Tibial nerve (tissue), 4 donors: ENCODE measurements around the gene KCNH5. TPM values are rescaled to one million over a fixed set of nuclear protein-coding genes. Genes with fewer than 3 reads are reported as not detected.
A peak's percentile ranks its signal among the peaks of the same experiment; 100 is the strongest.

ENCODE experiments used
- DNase-seq, 2 donors: peaks; one replicate each; pipeline ENCODE4 v3.0.0-alpha.2; 2019; ENCODE audit warnings: low spot score in 2 of 2
- H3K27ac ChIP-seq, 4 donors: fragments of 200-600 bp; sonication (generic) in 3 of 4; one replicate each; pipeline ENCODE4 v1.5.1; 2017 to 2019; ENCODE audit warnings: mild to moderate bottlenecking in 1 of 4
- H3K27me3 ChIP-seq, 2 donors: fragments of 200-600 bp; sonication (generic) in 1 of 2; one replicate each; pipeline versions ENCODE4 v1.5.1 to v1.6.0; 2017 to 2019
- H3K36me3 ChIP-seq, 3 donors: fragments of 200-600 bp; sonication (generic); one replicate each; pipeline ENCODE4 v1.5.1; 2018 to 2019
- H3K4me1 ChIP-seq, 4 donors: fragments of 200-600 bp; sonication (generic) in 3 of 4; one replicate each; pipeline ENCODE4 v1.5.1; 2017 to 2019
- H3K4me3 ChIP-seq, 4 donors: fragments of 200-600 bp; sonication (generic) in 3 of 4; one replicate each; pipeline ENCODE4 v1.5.1; 2017 to 2019; ENCODE audit warnings: mild to moderate bottlenecking in 1 of 4, moderate library complexity in 1 of 4
- H3K9me3 ChIP-seq, 4 donors: fragments of 200-600 bp; sonication (generic) in 3 of 4; one replicate each; pipeline ENCODE4 v1.5.1; 2017 to 2019
- CTCF ChIP-seq, 5 experiments: fragments of 200-600 bp in 3 of 5; fragments of 450-650 bp in 2 of 5; sonication (generic) in 3 of 5; IDR thresholded peaks; one replicate each; pipeline ENCODE4 v1.5.1; 2016 to 2019; ENCODE audit warnings: antibody characterized with exemption in 5 of 5, mild to moderate bottlenecking in 3 of 5, moderate library complexity in 2 of 5
- EP300 ChIP-seq, 2 donors: sonication (generic); formaldehyde crosslinking; IDR thresholded peaks; one replicate each; pipeline ENCODE4 v1.6.1; 2017; ENCODE audit warnings: antibody characterized with exemption in 2 of 2, mild to moderate bottlenecking in 1 of 2
- POLR2A ChIP-seq, 2 donors: fragments of 450-650 bp; IDR thresholded peaks; one replicate each; pipeline ENCODE4 v1.6.1; 2017; ENCODE audit warnings: antibody characterized with exemption in 2 of 2, mild to moderate bottlenecking in 2 of 2, moderate library complexity in 2 of 2
- whole genome bisulfite sequencing, 2 donors: methylation state at CpG; one replicate each; pipeline ENCODE4 v1.1.5; 2018; 5-methylcytosine and 5-hydroxymethylcytosine counted together
- total RNA-seq, 4 donors: library from RNA; depleted of rRNA; stranded (reverse); fragments of >200 nt; gene quantifications; one replicate each; pipeline ENCODE4 v1.1.0, GENCODE V29; 2016

Gene KCNH5, protein sequence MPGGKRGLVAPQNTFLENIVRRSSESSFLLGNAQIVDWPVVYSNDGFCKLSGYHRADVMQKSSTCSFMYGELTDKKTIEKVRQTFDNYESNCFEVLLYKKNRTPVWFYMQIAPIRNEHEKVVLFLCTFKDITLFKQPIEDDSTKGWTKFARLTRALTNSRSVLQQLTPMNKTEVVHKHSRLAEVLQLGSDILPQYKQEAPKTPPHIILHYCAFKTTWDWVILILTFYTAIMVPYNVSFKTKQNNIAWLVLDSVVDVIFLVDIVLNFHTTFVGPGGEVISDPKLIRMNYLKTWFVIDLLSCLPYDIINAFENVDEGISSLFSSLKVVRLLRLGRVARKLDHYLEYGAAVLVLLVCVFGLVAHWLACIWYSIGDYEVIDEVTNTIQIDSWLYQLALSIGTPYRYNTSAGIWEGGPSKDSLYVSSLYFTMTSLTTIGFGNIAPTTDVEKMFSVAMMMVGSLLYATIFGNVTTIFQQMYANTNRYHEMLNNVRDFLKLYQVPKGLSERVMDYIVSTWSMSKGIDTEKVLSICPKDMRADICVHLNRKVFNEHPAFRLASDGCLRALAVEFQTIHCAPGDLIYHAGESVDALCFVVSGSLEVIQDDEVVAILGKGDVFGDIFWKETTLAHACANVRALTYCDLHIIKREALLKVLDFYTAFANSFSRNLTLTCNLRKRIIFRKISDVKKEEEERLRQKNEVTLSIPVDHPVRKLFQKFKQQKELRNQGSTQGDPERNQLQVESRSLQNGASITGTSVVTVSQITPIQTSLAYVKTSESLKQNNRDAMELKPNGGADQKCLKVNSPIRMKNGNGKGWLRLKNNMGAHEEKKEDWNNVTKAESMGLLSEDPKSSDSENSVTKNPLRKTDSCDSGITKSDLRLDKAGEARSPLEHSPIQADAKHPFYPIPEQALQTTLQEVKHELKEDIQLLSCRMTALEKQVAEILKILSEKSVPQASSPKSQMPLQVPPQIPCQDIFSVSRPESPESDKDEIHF
- total RNA-seq: not detected

DNA sequence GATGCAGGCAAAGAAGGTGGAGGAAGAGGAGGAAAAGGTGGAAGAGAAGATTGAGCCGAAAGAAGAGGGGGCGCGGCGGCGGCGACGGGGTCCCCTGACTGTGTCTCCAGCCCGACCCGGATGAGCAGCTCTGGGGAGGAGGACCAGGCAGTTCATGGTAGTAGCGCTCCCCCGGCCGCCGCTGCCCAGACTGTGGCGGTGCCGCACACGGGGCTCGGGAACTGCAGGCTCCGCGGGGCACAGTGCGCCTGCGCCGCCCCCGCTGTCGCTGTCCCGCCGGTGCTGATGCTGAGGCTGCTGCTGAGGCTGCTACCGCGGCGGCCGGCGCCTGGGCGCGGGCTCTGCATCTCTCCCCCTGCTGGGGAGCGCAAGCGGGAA, at the start of gene KCNH5:
KCNH5 (minus strand) TSS at position 225 of the 378 bp plus-strand sequence. CDS start 272 bp downstream, outside the sequence.
- Histone ChIP-seq H3K27ac (no peak within 1 kb of the TSS), H3K4me1 (peaks cover 0 to 18% (median 9%) of the 10 kb centered on the region in 4 donors), H3K36me3 (no peaks in the 10 kb centered on the region), H3K27me3 (peaks cover 0 to 63% of the 10 kb centered on the region in 2 donors), H3K9me3 (no peaks in the 10 kb centered on the region), H3K4me3 (peak within 1 kb of the TSS; percentile 5 to 39 (median 26))
- WGBS, 2 donors: 1 to 2% methylated on average over 12 to 25 of the region's 35 CpGs
- DNase-seq: no peak
- TF ChIP-seq CTCF (IDR thresholded peaks at IDR 0.05): no peak
- no peak for TF ChIP-seq POLR2A (IDR thresholded peaks at IDR 0.05)
- TF ChIP-seq EP300 (IDR thresholded peaks at IDR 0.05): no peak

DNA sequence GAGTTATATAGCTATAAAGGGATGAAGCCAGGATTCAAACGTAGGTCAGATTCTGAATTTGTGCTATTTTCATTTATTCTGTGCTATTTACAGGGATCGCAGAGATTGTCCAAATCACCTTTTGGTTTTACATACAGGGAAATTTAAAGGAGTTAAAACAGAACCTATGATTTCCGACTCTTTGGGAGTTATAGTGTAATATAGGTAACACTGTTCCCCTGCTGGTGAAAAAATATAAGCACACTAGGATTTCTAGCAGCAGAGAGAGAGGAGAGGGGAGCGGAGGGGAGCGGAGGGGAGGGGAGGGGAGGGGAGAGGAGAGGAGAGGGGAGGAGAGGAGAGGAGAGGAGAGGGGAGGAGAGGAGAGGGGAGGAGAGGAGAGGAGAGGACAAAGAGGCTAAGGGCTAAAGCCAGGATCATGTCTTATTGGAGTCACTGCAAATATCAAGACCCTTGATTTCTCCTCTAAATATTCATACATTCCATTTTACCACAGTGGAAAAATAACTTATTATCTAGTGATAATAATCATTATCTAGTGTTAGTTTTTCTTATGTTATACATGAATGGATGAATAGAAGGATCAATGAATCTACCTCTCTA, 46.2 kb upstream of the KCNH5 start:
- Histone ChIP-seq H3K36me3 (no peaks in the 10 kb centered on the region), H3K9me3 (no peaks in the 10 kb centered on the region), H3K4me1 (no peaks in the 10 kb centered on the region), H3K27me3 (no peaks in the 10 kb centered on the region), H3K4me3 (no peak overlapping the region), H3K27ac (no peak overlapping the region)
- TF ChIP-seq EP300 (IDR thresholded peaks at IDR 0.05) (no peak), POLR2A (IDR thresholded peaks at IDR 0.05) (no peak), CTCF (IDR thresholded peaks at IDR 0.05) (no peak)
- no peak for DNase-seq
- WGBS, 2 donors: 85 to 89% methylated on average over 5 of the region's 5 CpGs

- no peak for DNase-seq
- TF ChIP-seq CTCF (IDR thresholded peaks at IDR 0.05) (no peak), POLR2A (IDR thresholded peaks at IDR 0.05) (no peak), EP300 (IDR thresholded peaks at IDR 0.05) (no peak)
- H3K27ac ChIP-seq: no peak overlapping the region
- H3K36me3 ChIP-seq: no peaks in the 10 kb centered on the region
- WGBS, 2 donors: 49 to 60% methylated on average over 2 of the region's 2 CpGs
- no peaks in the 10 kb centered on the region for H3K4me1 ChIP-seq
- H3K9me3 ChIP-seq: peaks cover 0 to 10% (median 0%) of the 10 kb centered on the region in 4 donors
- H3K4me3 ChIP-seq: no peak overlapping the region
- no peaks in the 10 kb centered on the region for H3K27me3 ChIP-seq
These were observed 43.6 kb upstream of the KCNH5 start for GRCh38 chr14:63088865-63089264.

- Histone ChIP-seq H3K4me1 (no peaks in the 10 kb centered on the region), H3K36me3 (no peaks in the 10 kb centered on the region), H3K27ac (no peak overlapping the region), H3K9me3 (peaks cover 0 to 8% (median 0%) of the 10 kb centered on the region in 4 donors), H3K4me3 (no peak overlapping the region), H3K27me3 (no peaks in the 10 kb centered on the region)
- TF ChIP-seq EP300 (IDR thresholded peaks at IDR 0.05) (no peak), CTCF (IDR thresholded peaks at IDR 0.05) (no peak), POLR2A (IDR thresholded peaks at IDR 0.05) (no peak)
- WGBS, 2 donors: 23 to 40% methylated on average over 1 of the region's 1 CpG
- DNase-seq: no peak
These were observed 33.3 kb upstream of the KCNH5 start for GRCh38 chr14:63078569-63078968.
